NCI-H345 treated with DMSO at 0.1 percent for 48 hours (cell line): ENCODE data around the gene ACTRT1.

ENCODE experiments used
- DNase-seq: peaks from one replicate; lab custom pipeline; 2025; ENCODE audit not compliant: unreplicated experiment; lab: John Stamatoyannopoulos, UW

The ACTRT1 gene

DNA sequence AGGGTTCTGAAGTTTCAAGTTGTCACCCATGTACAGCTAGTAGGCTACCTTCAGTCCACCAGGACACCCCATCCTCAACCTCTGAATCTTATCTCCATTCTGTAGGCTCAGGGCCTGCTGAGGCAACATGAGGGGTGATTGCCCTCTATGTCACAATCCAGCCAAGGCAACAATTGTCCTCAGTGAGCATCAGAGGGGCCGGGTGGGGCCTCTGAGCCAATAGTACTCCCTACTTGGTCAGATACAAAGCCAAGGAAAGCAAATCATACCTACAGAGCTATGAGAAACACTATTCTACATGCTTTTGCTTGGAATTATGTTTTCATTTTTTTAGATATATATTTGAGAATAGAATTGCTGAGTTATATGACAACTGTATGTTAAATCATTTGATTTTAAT lies at the start of gene ACTRT1:
ACTRT1 (minus strand) TSS at position 101 of the 400 bp plus-strand sequence. CDS start 197 bp downstream, outside the sequence.
- no peak for DNase-seq

DNA sequence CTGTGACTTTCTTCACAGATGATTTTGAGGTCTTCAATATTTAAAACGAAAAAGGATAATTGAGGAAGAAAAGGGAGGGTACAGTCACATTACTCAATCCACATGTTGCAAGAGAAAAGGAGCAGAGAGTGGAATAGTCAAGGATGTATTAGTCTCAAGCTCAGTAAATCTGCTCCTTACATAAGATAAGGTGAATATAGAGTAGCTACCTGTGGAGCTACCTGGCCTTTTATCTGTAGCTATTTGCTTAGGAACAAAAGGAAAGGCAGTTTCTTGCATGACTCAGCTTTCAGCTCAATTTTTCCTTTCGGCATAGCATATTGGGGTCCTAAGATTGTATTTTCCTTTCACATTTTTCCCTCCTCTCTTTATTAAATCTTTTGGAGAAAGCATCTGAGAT lies 26.3 kb upstream of the ACTRT1 start:
- DNase-seq, result no peak

DNA sequence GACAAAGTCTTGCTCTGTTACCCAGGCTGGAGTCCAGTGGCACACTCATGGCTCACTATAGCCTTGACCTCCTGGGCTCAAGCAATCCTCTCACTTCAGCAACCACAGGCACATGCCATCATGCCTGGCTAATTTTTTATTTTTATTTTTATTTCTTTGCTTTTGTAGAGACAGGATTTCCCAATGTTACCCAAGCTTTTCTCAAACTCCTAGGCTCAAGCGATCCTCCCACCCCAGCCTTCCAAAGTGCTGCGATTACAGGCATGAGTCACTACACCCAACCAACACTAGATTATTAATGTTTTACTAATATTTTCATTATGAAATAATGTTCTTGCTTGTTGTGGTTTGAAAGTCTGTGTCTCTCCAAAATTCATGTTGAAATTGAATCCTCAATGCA lies 5.2 kb upstream of the ACTRT1 start:
- no peak for DNase-seq

DNA sequence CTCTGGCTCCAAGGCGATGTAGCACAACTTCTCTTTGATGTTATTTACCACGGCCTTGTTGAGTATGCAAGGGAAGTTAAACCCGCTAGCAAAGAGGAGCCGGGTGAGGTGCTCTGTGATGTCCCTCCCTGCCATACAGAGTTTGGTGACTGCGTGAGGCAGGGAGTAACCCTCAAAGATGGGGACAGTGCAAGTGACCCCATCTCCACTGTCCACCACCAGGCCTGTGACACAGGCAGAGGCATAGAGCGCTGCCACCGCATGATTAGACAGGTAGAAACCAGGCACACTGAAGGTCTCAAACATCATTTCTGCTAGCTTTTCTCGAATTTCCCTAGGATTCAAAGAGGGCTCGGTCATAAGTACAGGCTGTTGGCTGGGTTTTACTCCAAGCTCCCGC lies 677 bp downstream of the ACTRT1 start:
- no peak for DNase-seq

DNA sequence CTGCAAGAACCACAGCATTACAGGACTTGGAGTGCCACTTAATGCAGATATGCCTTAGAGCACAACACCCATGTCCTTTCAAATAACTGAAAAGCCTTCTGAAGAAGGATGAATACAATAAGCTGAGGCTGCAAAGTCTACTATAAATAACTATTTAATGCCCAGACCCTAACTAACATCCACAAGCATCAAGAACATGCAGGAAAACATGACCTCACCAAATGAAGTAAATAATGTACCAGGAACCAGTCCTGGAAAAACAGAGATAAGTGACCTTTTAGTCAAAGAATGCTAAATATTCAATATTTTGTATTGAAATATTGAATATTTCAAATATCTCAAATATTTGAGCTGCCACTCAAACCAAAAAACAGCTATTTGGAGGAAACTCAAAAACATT lies 16.9 kb downstream of the ACTRT1 start:
- no peak for DNase-seq

DNA sequence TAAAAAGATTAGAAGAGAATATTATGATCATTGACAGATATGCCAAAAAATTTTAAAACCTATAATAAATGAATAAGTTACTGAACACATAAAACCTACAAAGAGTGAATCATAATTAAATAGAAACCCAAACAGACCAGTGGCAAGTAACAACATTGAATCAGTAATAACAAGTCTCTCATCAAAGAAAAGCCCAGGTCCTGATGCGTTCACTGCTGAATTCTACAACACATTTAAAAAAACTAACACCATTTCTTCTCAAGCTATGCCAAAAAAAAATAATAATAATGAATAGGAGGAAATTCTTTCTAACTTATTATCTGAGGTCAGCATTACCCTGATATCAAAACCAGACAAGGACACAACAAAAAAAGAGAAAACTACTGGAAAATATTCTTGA lies 30.6 kb downstream of the ACTRT1 start:
- no peak for DNase-seq

DNA sequence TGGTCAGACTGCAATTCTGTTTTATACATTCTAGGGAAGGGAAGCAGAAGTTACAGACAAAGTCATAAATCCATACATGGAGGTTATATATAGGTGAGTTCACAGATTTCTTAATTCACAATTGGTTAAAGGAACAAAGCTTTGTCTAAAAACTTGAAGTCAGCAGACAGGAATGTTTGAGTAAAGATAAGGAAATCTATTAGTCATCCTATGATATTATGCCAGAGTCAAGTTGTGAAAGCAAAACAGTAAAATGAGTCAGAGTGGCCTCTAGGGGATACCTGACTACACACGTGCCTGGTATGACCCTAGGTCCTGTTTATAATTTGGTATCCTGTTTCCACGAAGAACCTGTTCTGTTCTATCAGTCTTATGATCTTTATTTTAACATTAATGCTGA lies 31.5 kb downstream of the ACTRT1 start:
- no peak for DNase-seq

DNA sequence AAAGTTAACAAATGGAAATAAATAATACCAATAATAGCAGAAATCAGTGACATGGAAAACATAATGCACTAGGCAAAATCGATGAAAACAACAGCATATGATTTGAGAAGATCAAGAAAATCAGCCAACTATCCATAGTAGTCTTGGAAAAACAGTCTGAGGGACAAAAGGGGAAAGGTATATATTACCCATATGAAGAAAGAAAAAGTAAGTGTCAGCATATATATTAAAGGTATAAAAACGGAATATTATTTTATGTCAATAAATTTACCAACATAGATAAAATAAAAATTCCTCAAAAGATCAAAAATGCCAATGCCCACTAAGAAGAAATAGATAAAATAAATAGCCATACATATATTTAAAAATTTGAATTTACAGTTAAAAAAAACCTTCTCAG lies 33.0 kb downstream of the ACTRT1 start:
- no peak for DNase-seq

DNA sequence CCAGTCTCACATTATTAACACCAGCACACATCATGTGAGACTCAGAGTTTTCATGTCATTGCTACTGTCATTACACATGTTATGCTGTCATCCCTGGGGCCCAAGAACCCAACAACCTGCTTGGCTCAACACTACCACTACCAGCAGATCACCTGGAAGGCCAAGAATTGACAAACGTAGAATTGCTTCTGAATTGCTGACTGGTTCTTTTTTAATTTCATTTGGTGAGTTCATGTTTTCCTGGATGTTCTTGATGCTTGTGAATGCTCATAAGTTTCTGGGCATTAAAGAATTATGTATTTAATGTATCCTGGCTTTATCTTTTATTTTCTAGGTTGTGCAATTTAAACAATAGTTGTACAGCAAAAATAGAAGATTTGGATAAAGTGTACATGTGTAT lies 40.2 kb downstream of the ACTRT1 start:
- no peak for DNase-seq

DNA sequence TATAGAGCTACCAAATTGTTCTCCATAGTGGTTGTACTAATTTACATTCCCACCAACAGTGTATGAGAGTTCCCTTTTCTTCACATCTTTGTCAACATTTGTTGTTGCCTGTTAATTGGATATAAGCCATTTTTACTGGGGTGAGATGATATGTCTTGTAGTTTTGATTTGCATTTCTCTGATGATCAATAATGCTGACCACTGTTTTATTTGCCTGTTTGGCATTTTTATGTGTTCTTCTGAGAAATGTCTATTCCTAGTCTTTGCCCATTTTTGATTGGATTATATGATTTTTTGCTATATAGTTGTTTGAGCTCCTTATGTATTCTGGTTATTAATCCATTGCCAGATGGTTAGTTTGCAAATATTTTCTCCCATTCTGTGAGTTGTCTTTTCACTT lies 44.3 kb downstream of the ACTRT1 start:
- no peak for DNase-seq
